ENCODE results near the gene TMC3. TPM values are rescaled to one million over a fixed set of nuclear protein-coding genes. Genes with fewer than 3 reads are reported as not detected.
"Not testable (repeated sequence)": the region's sequence is repeated elsewhere in the genome, so short reads cannot be mapped to it uniquely, and the experiment has no call there.

Gene TMC3
- total RNA-seq, 1 experiment from 2014 or later, result not detected

GRCh38 chr15:81351651-81352050 is 22.4 kb downstream of the TMC3 start:
- Histone ChIP-seq H3K4me3 (ENCODE audit: low read depth, low read length) (no peak overlapping the region), H3K36me3 (ENCODE audit: control insufficient read depth, insufficient read depth, low read length) (no peaks in the 10 kb centered on the region), H3K9me3 (no peaks in the 10 kb centered on the region), H3K4me1 (no peaks in the 10 kb centered on the region), H3K27me3 (replicated peaks; ENCODE audit: control insufficient read depth, insufficient read depth, low read length) (no peaks in the 10 kb centered on the region)
- Mint-ChIP-seq H3K4me3 (ENCODE audit: unreplicated experiment) (no peak overlapping the region), H3K27ac (ENCODE audit: unreplicated experiment) (no peak overlapping the region), H3K36me3 (ENCODE audit: insufficient read depth, unreplicated experiment) (no peaks in the 10 kb centered on the region), H3K27me3 (ENCODE audit: insufficient read depth, unreplicated experiment) (peaks cover 8% of the 10 kb centered on the region), H3K4me1 (ENCODE audit: low read depth, unreplicated experiment) (no peaks in the 10 kb centered on the region), H3K9me3 (ENCODE audit: unreplicated experiment) (no peaks in the 10 kb centered on the region)
- POLR2A ChIA-PET, result no interaction called here
- BruUV-seq (replicated peaks), result no TSS peak
- intact Hi-C loops (cut with micrococcal nuclease; ENCODE audit: unreplicated experiment), result no loop called here
- CTCF ChIA-PET, result no interaction called here
- TF ChIP-seq CTCF (IDR thresholded peaks at IDR 0.05; ENCODE audit: insufficient read depth in 1 of 2, low read depth in 1 of 2, low read length in 1 of 2, severe bottlenecking in 1 of 2, unreplicated experiment in 1 of 2), result no peak
- DNase-seq, result no peak

DNA sequence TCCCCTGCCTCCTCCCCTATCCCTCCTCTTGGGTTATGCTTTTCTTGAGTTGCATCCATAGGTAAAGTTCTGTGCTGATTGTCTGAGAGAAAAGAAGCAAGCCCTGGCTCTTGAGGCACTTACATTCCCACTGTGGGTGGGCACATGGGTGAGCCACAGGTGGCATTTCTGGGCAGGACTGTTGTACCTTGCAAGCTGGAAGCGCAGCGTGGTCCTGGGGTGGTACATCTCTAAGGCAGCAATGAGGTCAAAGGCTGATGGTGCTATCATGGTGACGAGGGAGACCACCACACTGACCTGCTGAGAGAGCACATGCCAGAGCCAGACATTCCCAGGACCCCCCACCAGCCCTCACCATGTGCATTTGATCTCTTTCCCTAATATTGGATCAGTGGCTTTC is 24.7 kb downstream of the TMC3 start:
- DNase-seq, result no peak
- Histone ChIP-seq H3K27me3 (replicated peaks; ENCODE audit: control insufficient read depth, insufficient read depth, low read length) (no peaks in the 10 kb centered on the region), H3K4me3 (ENCODE audit: low read depth, low read length) (no peak overlapping the region), H3K36me3 (ENCODE audit: control insufficient read depth, insufficient read depth, low read length) (no peaks in the 10 kb centered on the region), H3K9me3 (no peaks in the 10 kb centered on the region), H3K4me1 (no peaks in the 10 kb centered on the region)
- no peak overlapping the region for H3K27ac Mint-ChIP-seq (ENCODE audit: unreplicated experiment)
- peaks cover 4% of the 10 kb centered on the region for H3K27me3 Mint-ChIP-seq (ENCODE audit: insufficient read depth, unreplicated experiment)
- no TSS peak for BruUV-seq (replicated peaks)
- ChIA-PET POLR2A (no interaction called here), CTCF (no interaction called here)
- no peak overlapping the region for H3K4me3 Mint-ChIP-seq (ENCODE audit: unreplicated experiment)
- no peaks in the 10 kb centered on the region for H3K36me3 Mint-ChIP-seq (ENCODE audit: insufficient read depth, unreplicated experiment)
- intact Hi-C loops (cut with micrococcal nuclease; ENCODE audit: unreplicated experiment), result no loop called here
- no peaks in the 10 kb centered on the region for H3K4me1 Mint-ChIP-seq (ENCODE audit: low read depth, unreplicated experiment)
- TF ChIP-seq CTCF (IDR thresholded peaks at IDR 0.05; ENCODE audit: insufficient read depth in 1 of 2, low read depth in 1 of 2, low read length in 1 of 2, severe bottlenecking in 1 of 2, unreplicated experiment in 1 of 2), result no peak
- H3K9me3 Mint-ChIP-seq (ENCODE audit: unreplicated experiment), result no peaks in the 10 kb centered on the region

- H3K36me3 ChIP-seq (ENCODE audit: control insufficient read depth, insufficient read depth, low read length); H3K4me3 ChIP-seq (ENCODE audit: low read depth, low read length); H3K9me3 ChIP-seq; H3K4me1 ChIP-seq; H3K27me3 ChIP-seq (replicated peaks; ENCODE audit: control insufficient read depth, insufficient read depth, low read length); intact Hi-C loops (cut with micrococcal nuclease; ENCODE audit: unreplicated experiment); DNase-seq; H3K9me3 Mint-ChIP-seq (ENCODE audit: unreplicated experiment); POLR2A ChIA-PET; BruUV-seq (replicated peaks); CTCF ChIA-PET; H3K4me3 Mint-ChIP-seq (ENCODE audit: unreplicated experiment); H3K36me3 Mint-ChIP-seq (ENCODE audit: insufficient read depth, unreplicated experiment); H3K27ac Mint-ChIP-seq (ENCODE audit: unreplicated experiment); H3K27me3 Mint-ChIP-seq (ENCODE audit: insufficient read depth, unreplicated experiment); H3K4me1 Mint-ChIP-seq (ENCODE audit: low read depth, unreplicated experiment): not testable (repeated sequence)
These were observed 25.3 kb downstream of the TMC3 start for GRCh38 chr15:81348691-81349090.

GRCh38 chr15:81347910-81348309 is 26.1 kb downstream of the TMC3 start:
- Mint-ChIP-seq H3K4me1 (ENCODE audit: low read depth, unreplicated experiment) (no peaks in the 10 kb centered on the region), H3K4me3 (ENCODE audit: unreplicated experiment) (no peak overlapping the region)

More at GRCh38 chr15:81347910-81348309, 26.1 kb downstream of the TMC3 start:
- H3K4me1 ChIP-seq, result no peaks in the 10 kb centered on the region
- Mint-ChIP-seq H3K9me3 (ENCODE audit: unreplicated experiment) (no peaks in the 10 kb centered on the region), H3K27ac (ENCODE audit: unreplicated experiment) (no peak overlapping the region), H3K36me3 (ENCODE audit: insufficient read depth, unreplicated experiment) (no peaks in the 10 kb centered on the region), H3K27me3 (ENCODE audit: insufficient read depth, unreplicated experiment) (peaks cover 4% of the 10 kb centered on the region)
- BruUV-seq (replicated peaks), result no TSS peak
- no peaks in the 10 kb centered on the region for H3K9me3 ChIP-seq
- H3K36me3 ChIP-seq (ENCODE audit: control insufficient read depth, insufficient read depth, low read length), result no peaks in the 10 kb centered on the region
- no peak overlapping the region for H3K4me3 ChIP-seq (ENCODE audit: low read depth, low read length)
- CTCF ChIA-PET, result no interaction called here
- POLR2A ChIA-PET, result no interaction called here
- no peak for DNase-seq
- intact Hi-C loops (cut with micrococcal nuclease; ENCODE audit: unreplicated experiment), result no loop called here
- TF ChIP-seq CTCF (IDR thresholded peaks at IDR 0.05; ENCODE audit: insufficient read depth in 1 of 2, low read depth in 1 of 2, low read length in 1 of 2, severe bottlenecking in 1 of 2, unreplicated experiment in 1 of 2), result no peak
- H3K27me3 ChIP-seq (replicated peaks; ENCODE audit: control insufficient read depth, insufficient read depth, low read length), result no peaks in the 10 kb centered on the region
